Thyroid gland (tissue), 4 donors: ENCODE measurements around the gene CLOCK. TPM values are rescaled to one million over a fixed set of nuclear protein-coding genes. Genes with fewer than 3 reads are reported as not detected.

Experiments used
- DNase-seq, 2 donors: peaks; one replicate each; pipeline ENCODE4 v3.0.0-alpha.2; 2019
- H3K27ac ChIP-seq, 3 donors: fragments of 200-600 bp; sonication (generic); 1 replicate in 2 of 3; 2 replicates in 1 of 3; pipeline ENCODE4 v1.5.1; 2016 to 2019; ENCODE audit warnings: mild to moderate bottlenecking in 1 of 3, moderate library complexity in 1 of 3
- H3K27me3 ChIP-seq: fragments of 200-600 bp; sonication (generic); one replicate; pipeline ENCODE4 v1.5.1; 2019
- H3K36me3 ChIP-seq, 2 donors: fragments of 200-600 bp; sonication (generic); one replicate each; pipeline ENCODE4 v1.5.1; 2016 to 2019
- H3K4me1 ChIP-seq, 2 donors: fragments of 200-600 bp; sonication (generic); one replicate each; pipeline ENCODE4 v1.5.1; 2017 to 2019
- H3K4me3 ChIP-seq, 3 donors: fragments of 200-600 bp; sonication (generic); replicated peaks in 1 of 3; 1 replicate in 2 of 3; 2 replicates in 1 of 3; pipeline ENCODE4 v1.5.1; 2016; ENCODE audit warnings: mild to moderate bottlenecking in 1 of 3
- H3K9me3 ChIP-seq: fragments of 200-600 bp; sonication (generic); one replicate; pipeline ENCODE4 v1.5.1; 2017
- CTCF ChIP-seq, 6 experiments: fragments of 200-600 bp in 3 of 6; fragments of 450-650 bp in 3 of 6; sonication (generic) in 3 of 6; IDR thresholded peaks; one replicate each; pipeline ENCODE4 v1.5.1; 2016 to 2019; ENCODE audit warnings: antibody characterized with exemption in 6 of 6, mild to moderate bottlenecking in 2 of 6, inconsistent platforms in 1 of 6, moderate library complexity in 1 of 6
- POLR2A ChIP-seq, 2 donors: fragments of 450-650 bp; IDR thresholded peaks; one replicate each; pipeline ENCODE4 v1.6.1; 2017; ENCODE audit warnings: antibody characterized with exemption in 2 of 2, mild to moderate bottlenecking in 2 of 2, moderate library complexity in 1 of 2
- WGBS, 2 donors: methylation state at CpG; one replicate each; pipeline ENCODE4 v1.1.5; 2017; 5-methylcytosine and 5-hydroxymethylcytosine counted together
- intact Hi-C: fragments of 100-400 bp; cut with DNase I; formaldehyde crosslinking; loops from one replicate; pipeline ENCODE4 v1.15.1; 2023
- total RNA-seq, 4 donors: library from RNA; depleted of rRNA; stranded (reverse); fragments of >200 nt; gene quantifications; one replicate each; pipeline ENCODE4 v1.2.3, GENCODE V29; 2016

The CLOCK gene
- total RNA-seq, 4 donors from 2014 or later = 26.1 to 60.3 (median 31.6) TPM

- no peaks in the 10 kb centered on the region for H3K27me3 ChIP-seq
- intact Hi-C loops = no loop called here
- H3K4me3 ChIP-seq = no peak overlapping the region
- H3K36me3 ChIP-seq = peaks cover 12 to 22% of the 10 kb centered on the region in 2 donors
- 98 to 100% methylated on average over 1 of the region's 1 CpG for WGBS, 2 donors
- TF ChIP-seq CTCF (IDR thresholded peaks at IDR 0.05) (no peak), POLR2A (IDR thresholded peaks at IDR 0.05) (no peak)
- no peaks in the 10 kb centered on the region for H3K9me3 ChIP-seq
- no peak overlapping the region for H3K27ac ChIP-seq
- no peaks in the 10 kb centered on the region for H3K4me1 ChIP-seq
- DNase-seq = no peak
Measured at GRCh38 chr4:55469979-55470378, 76.7 kb downstream of the CLOCK start.

GRCh38 chr4:55468724-55469123, 78.0 kb downstream of the CLOCK start:
- Histone ChIP-seq H3K27me3 (no peaks in the 10 kb centered on the region), H3K36me3 (peaks cover 6 to 13% of the 10 kb centered on the region in 2 donors), H3K4me3 (no peak overlapping the region), H3K27ac (no peak overlapping the region), H3K9me3 (no peaks in the 10 kb centered on the region), H3K4me1 (no peaks in the 10 kb centered on the region)
- intact Hi-C loops = no loop called here
- WGBS, 2 donors = 92 to 95% methylated on average over 2 of the region's 2 CpGs
- DNase-seq = no peak
- no peak for TF ChIP-seq CTCF (IDR thresholded peaks at IDR 0.05)
- no peak for TF ChIP-seq POLR2A (IDR thresholded peaks at IDR 0.05)

GRCh38 chr4:55466001-55466400, 80.7 kb downstream of the CLOCK start:
- H3K4me3 ChIP-seq = no peak overlapping the region
- no peak for TF ChIP-seq CTCF (IDR thresholded peaks at IDR 0.05)
- no peak for TF ChIP-seq POLR2A (IDR thresholded peaks at IDR 0.05)
- intact Hi-C loops = no loop called here
- WGBS, 2 donors = 93 to 99% methylated on average over 3 of the region's 3 CpGs
- no peaks in the 10 kb centered on the region for H3K9me3 ChIP-seq
- DNase-seq = no peak
- no peak overlapping the region for H3K27ac ChIP-seq
- no peaks in the 10 kb centered on the region for H3K27me3 ChIP-seq
- no peaks in the 10 kb centered on the region for H3K4me1 ChIP-seq
- H3K36me3 ChIP-seq = peaks cover 6% of the 10 kb centered on the region in 2 donors

- Histone ChIP-seq H3K9me3 (no peaks in the 10 kb centered on the region), H3K36me3 (peaks cover 0 to 8% of the 10 kb centered on the region in 2 donors), H3K27ac (no peak overlapping the region), H3K27me3 (no peaks in the 10 kb centered on the region), H3K4me3 (no peak overlapping the region), H3K4me1 (no peaks in the 10 kb centered on the region)
- TF ChIP-seq CTCF (IDR thresholded peaks at IDR 0.05) = no peak
- no peak for TF ChIP-seq POLR2A (IDR thresholded peaks at IDR 0.05)
- 92 to 96% methylated on average over 2 of the region's 2 CpGs for WGBS, 2 donors
- DNase-seq = no peak
- intact Hi-C loops = no loop called here
Measured at GRCh38 chr4:55458611-55459010, 88.1 kb downstream of the CLOCK start.

GRCh38 chr4:55458164-55458563, 88.5 kb downstream of the CLOCK start:
- intact Hi-C loops = no loop called here
- TF ChIP-seq POLR2A (IDR thresholded peaks at IDR 0.05) (no peak), CTCF (IDR thresholded peaks at IDR 0.05) (no peak)
- Histone ChIP-seq H3K27me3 (no peaks in the 10 kb centered on the region), H3K4me1 (no peaks in the 10 kb centered on the region), H3K4me3 (no peak overlapping the region), H3K36me3 (peaks cover 0 to 8% of the 10 kb centered on the region in 2 donors), H3K27ac (no peak overlapping the region), H3K9me3 (no peaks in the 10 kb centered on the region)
- 83 to 91% methylated on average over 5 of the region's 5 CpGs for WGBS, 2 donors
- DNase-seq = no peak
